Fibroblast of mammary gland (primary cell): ENCODE data around the gene TMF1.

Experiments used
- DNase-seq: peaks from one replicate; pipeline ENCODE4 v3.0.0-alpha.2; 2010; ENCODE audit warnings: low read depth
- H3K4me3 ChIP-seq: 2 replicates; pipeline ENCODE4 v1.5.1; 2011; ENCODE audit warnings: low read depth, mild to moderate bottlenecking, low read length, moderate library complexity; ENCODE audit not compliant: control insufficient read depth
- CTCF ChIP-seq: conservative IDR thresholded peaks from 2 replicates; pipeline ENCODE4 v1.5.1; 2011; ENCODE audit warnings: low read depth, low read length, inconsistent platforms; ENCODE audit not compliant: control insufficient read depth, insufficient read depth

TMF1 gene

GRCh38 chr3:69058947-69059224 is 6.8 kb upstream of the TMF1 start:
- no peak overlapping the region for H3K4me3 ChIP-seq
- DNase-seq, result no peak
- no peak for TF ChIP-seq CTCF

GRCh38 chr3:69058180-69058946 is 6.2 kb upstream of the TMF1 start:
- no peak for TF ChIP-seq CTCF
- no peak for DNase-seq
- no peak overlapping the region for H3K4me3 ChIP-seq

- H3K4me3 ChIP-seq, result peak overlapping the region; percentile 98
- no peak for TF ChIP-seq CTCF
- DNase-seq, result no peak
These were observed 352 bp upstream of the TMF1 start for GRCh38 chr3:69052472-69052898.

- DNase-seq, result no peak
- no peak overlapping the region for H3K4me3 ChIP-seq
These were observed 3.1 kb downstream of the TMF1 start for GRCh38 chr3:69048990-69049389.

GRCh38 chr3:69044608-69045007 is 7.5 kb downstream of the TMF1 start:
- TF ChIP-seq CTCF, result no peak
- no peak for DNase-seq
- no peak overlapping the region for H3K4me3 ChIP-seq

More at GRCh38 chr3:69048990-69049389, 3.1 kb downstream of the TMF1 start:
- no peak for TF ChIP-seq CTCF

- H3K4me3 ChIP-seq, result no peak overlapping the region
- peak; percentile 63 for DNase-seq
- TF ChIP-seq CTCF, result no peak
These were observed 18.7 kb downstream of the TMF1 start for GRCh38 chr3:69033470-69033869.

- no peak for TF ChIP-seq CTCF
- H3K4me3 ChIP-seq, result no peak overlapping the region
These were observed 19.4 kb downstream of the TMF1 start for GRCh38 chr3:69032737-69033136.

More at GRCh38 chr3:69032737-69033136, 19.4 kb downstream of the TMF1 start:
- DNase-seq, result no peak
